ENCODE results near the gene AVEN.

AVEN gene

GRCh38 chr15:34038871-34039789 is at the start of gene AVEN:
Gene AVEN, minus strand, starts transcription at chr15:34039204. Its CDS starts 158 bp downstream, at chr15:34039046.
- peak within 1 kb of the TSS; percentile 98 for H3K27ac ChIP-seq
- no peak for TF ChIP-seq CTCF (conservative IDR thresholded peaks at IDR 0.05)

- H3K27ac ChIP-seq, result no peak overlapping the region
- TF ChIP-seq CTCF (conservative IDR thresholded peaks at IDR 0.05), result no peak
Measured at GRCh38 chr15:34085746-34086145, 46.7 kb upstream of the AVEN start.

- no peak overlapping the region for H3K27ac ChIP-seq
- no peak for TF ChIP-seq CTCF (conservative IDR thresholded peaks at IDR 0.05)
Measured at GRCh38 chr15:34084086-34084485, 45.1 kb upstream of the AVEN start.

- no peak for TF ChIP-seq CTCF (conservative IDR thresholded peaks at IDR 0.05)
- H3K27ac ChIP-seq, result no peak overlapping the region
Measured at GRCh38 chr15:34079904-34080303, 40.9 kb upstream of the AVEN start.

- no peak overlapping the region for H3K27ac ChIP-seq
- no peak for TF ChIP-seq CTCF (conservative IDR thresholded peaks at IDR 0.05)
Measured at GRCh38 chr15:34078900-34079299, 39.9 kb upstream of the AVEN start.

GRCh38 chr15:34076785-34077184 is 37.8 kb upstream of the AVEN start:
- no peak overlapping the region for H3K27ac ChIP-seq
- TF ChIP-seq CTCF (conservative IDR thresholded peaks at IDR 0.05), result no peak

- TF ChIP-seq CTCF (conservative IDR thresholded peaks at IDR 0.05), result no peak
- no peak overlapping the region for H3K27ac ChIP-seq
Measured at GRCh38 chr15:34070003-34070402, 31.0 kb upstream of the AVEN start.
